HG02588 (cell line): ENCODE results near the gene CAPN8.

Experiments used
- ATAC-seq: cut with Tn5 transposase; IDR thresholded peaks from one replicate; pipeline ENCODE4 v1.9.1; 2021; ENCODE audit warnings: mild to moderate bottlenecking, moderate library complexity; ENCODE audit not compliant: unreplicated experiment

The CAPN8 gene

DNA sequence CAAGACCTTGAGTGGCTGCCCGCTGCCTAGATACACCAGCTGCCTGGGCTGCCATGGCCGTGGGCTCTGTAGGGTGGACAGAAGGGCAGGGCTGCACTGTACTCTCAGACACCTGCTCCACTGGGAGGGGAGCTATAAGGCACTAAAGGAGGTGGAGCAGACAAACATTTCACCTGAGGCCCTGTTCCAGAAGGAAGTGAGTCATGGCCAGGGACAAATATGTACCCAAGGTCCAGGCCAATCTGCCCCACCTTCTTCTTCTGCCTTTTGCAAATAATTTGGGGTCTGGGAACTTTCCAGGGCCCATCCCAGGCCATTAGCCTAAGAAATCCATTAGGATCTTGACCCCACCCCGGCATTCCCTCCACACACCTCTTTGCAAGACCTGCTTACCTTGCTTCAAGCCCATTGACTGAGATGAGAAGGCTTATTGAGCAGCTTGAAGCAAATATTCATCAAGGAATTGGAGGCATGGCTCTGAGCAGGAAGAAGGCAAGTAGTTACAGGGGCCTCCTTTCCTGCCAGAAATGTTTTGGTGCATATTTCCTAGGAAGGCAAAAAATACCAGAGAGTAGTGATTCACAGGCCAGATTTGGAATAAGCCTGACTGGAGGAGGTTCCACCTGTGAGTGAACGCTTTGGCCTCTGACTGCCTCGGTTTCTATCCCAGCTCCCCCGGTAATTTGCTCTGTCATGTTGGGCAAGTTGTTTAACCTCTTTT lies at the start of gene CAPN8:
Gene CAPN8 (minus strand): TSS at position 110 of the 721 bp plus-strand sequence. CDS start 55 bp downstream, at position 55.
- ATAC-seq = no peak

DNA sequence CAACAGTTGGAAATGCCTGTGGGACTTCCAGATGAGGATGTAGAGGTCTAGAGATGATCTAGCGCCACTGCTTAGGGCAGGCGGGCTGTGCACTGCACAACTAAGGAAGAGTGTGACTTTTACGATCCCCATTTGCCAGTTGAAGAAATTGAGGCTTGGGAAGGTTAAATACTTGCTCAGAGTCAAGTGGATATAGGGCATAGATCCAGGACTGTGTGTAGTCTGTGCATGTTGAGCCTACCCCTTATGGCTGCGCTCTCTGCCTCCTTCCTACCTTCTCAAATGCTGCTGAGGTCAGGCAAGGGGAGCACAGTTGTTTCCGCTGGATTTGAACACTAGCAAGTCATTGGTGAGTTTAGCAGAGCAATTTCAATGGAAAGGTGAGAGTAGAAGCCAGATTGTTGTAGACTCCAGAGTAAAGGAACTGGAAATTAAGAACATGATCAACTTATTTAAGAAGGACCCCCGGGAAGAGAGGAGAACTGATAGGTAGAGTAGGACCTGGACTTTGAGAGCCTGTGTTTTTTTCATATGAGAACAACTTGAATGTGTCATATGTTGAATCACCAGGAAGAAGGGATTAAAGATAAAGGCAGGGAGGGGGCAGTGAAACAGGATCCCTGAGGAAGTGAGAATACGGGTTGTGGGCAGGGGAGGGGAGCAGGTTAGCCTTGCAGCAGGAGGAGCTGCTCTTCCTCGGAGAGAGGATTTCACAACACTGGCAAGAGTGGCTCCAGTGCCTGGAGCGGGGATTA lies 49.5 kb upstream of the CAPN8 start:
- ATAC-seq = no peak

DNA sequence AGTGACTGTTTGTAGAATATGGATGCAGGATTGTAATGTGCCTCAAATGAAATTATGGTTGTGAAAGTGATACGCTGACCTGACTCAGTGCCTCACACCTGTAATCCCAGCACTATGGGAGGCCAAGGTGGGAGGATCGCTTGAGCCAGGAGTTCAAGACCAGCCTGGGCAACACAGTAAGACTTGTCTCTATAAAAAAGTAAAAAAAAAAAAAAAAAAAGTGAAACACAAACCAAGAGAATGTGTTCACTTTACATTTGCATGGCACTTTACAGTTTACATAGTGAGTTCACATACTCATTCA lies 48.9 kb upstream of the CAPN8 start:
- no peak for ATAC-seq

DNA sequence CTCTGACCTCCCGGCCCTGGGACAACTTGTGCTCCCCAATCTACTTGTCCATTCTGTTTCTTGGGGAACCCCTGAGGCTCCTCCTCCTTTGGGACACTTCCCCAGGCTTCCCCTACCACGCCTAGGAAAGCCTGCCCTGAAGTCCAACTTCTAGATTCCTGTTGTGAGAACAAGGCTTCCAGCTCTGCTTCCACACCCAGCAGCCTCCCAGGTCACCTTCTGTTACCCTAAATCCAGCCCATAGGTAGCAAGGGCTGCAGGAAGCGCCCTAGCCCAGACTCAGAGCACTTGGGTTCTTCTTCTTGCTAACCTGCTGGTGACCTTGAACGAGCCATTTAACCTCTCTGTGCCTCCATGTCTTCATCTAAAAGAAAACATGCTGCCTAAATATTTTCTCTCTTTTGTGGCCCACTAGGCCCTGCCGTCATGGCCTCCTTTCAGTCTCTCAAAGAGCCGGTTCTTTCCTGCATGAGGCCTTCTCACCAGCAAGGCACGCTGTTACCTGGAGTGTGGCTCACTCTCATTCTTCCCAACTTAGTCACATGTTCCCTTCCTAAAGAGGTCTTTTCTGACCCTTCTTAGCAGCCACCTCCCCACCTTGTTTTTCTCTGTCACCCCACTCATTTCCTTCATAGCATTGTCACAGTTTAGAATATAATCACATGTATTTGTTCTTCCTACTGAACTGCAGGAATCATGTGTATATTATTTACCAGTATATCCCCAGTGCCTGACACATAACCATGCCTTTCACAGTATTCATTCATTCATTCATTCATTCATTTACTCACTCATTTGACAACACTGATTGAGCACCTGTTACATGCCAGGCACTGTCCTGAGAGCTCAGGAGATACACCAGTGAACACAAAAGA lies 48.3 kb upstream of the CAPN8 start:
- no peak for ATAC-seq

GRCh38 chr1:223712850-223713474 lies 47.5 kb upstream of the CAPN8 start:
- ATAC-seq = peak; percentile 36

- peak; percentile 65 for ATAC-seq
Observed at GRCh38 chr1:223712194-223712849, 46.8 kb upstream of the CAPN8 start, which contains the start of gene CAPN2. Gene CAPN2, plus strand, starts transcription at chr1:223712539. Its CDS starts 102 bp downstream, at chr1:223712641.

- ATAC-seq = no peak
Observed at GRCh38 chr1:223711747-223712193, 46.3 kb upstream of the CAPN8 start.

DNA sequence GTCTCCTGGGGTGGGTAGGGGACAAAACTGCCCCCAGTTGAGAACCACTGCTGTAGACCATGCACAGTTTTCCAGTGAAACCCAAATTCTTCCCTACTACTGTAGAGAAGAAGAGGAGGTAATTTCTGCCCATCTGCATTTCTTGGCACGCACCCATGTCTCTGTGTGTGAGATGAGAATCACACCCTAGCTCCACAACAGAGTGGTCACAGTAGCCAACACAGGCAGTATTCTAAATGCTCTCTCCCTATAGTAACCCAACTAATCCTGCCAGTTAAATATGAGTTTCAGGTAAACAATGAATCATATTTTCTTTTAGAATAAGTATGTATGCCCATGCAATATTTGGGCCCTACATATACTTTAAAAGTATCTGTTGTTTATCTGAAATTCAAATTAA lies 45.7 kb upstream of the CAPN8 start:
- ATAC-seq = no peak

GRCh38 chr1:223710179-223711133 lies 45.0 kb upstream of the CAPN8 start:
- no peak for ATAC-seq

DNA sequence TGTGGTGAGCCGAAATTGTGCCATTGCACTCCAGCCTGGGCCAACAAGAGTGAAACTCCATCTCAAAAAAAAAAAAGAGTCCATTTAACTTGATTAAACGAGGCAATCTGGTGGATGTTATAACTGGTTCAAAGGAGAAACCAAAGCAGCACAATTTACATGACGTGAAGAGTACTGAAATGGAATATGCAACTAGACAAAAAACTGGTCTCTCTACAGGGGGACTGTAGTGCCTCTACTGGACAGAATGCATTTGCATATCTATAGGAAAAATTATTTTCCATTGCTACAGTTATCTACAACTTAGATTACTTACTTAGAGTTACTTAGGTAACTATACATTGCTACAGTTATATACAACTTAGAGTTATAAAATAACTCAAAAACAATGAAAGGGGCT lies 44.1 kb upstream of the CAPN8 start:
- ATAC-seq = no peak

GRCh38 chr1:223708651-223709268 lies 43.3 kb upstream of the CAPN8 start:
- no peak for ATAC-seq

- ATAC-seq = no peak
Observed at GRCh38 chr1:223708001-223708359, 42.5 kb upstream of the CAPN8 start.

GRCh38 chr1:223707256-223708000 lies 41.9 kb upstream of the CAPN8 start:
- no peak for ATAC-seq

GRCh38 chr1:223706077-223706973 lies 40.8 kb upstream of the CAPN8 start:
- no peak for ATAC-seq

DNA sequence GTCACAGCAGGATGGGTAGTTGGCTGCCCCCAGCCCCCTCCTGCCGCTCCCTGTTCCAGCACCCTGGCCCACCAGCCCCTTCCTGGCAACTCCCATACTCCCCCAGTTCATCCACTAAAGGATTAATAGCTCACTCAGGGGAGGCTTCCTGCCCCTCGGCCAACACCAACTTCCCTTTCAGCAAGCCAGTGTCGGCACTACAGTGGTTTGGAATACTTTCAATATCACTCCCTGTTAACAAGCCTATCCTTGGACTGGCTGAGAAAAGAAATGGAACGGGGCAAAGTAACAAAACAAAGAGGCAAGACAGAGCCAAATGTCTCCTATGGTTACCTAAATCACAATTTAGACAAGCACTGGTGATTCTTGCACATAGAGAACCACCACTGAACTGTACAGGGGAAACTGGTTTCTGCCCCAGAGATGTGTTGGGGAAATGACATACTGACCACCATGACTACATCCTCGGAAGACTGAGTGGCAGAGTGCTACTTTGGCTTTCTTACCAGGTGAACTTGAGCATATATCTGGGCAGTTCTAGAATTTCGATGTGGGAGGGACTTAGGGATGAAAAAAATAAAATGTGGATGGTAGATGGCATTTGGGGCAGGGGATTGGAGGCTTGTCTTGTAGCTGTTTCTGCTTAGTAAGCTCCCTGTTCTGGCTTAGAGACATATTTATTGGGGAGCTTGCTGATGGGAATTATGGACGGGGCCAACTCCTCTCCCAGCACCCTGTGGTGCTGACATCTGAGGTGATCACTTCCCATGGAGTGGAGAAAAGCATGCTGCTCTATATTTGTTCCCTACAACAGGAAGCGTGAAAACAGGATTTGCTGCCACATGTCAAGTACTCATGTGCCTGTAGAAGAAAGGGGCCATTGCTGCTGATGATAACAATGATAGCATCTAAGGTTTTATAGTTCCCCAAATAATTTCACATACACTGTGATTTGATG lies 39.7 kb upstream of the CAPN8 start:
- ATAC-seq = no peak

GRCh38 chr1:223703668-223704013 lies 38.1 kb upstream of the CAPN8 start:
- no peak for ATAC-seq
